ENCODE measurements around the gene PIGH. TPM values are rescaled to one million over a fixed set of nuclear protein-coding genes. Genes with fewer than 3 reads are reported as not detected.
"Not testable (repeated sequence)": the region's sequence is repeated elsewhere in the genome, so short reads cannot be mapped to it uniquely, and the experiment has no call there.

PIGH gene
- total and polyA plus RNA-seq, 2 experiments from 2014 or later: 64.4 to 75.8 TPM

- Histone ChIP-seq H3K9me2 (replicated peaks; ENCODE audit: insufficient read depth) (no peaks in the 10 kb centered on the region), H3K79me2 (no peaks in the 10 kb centered on the region), H3K4me2 (no peak overlapping the region), H2AFZ (no peak overlapping the region), H3K36me3 (replicated peaks; ENCODE audit: insufficient read depth, low read depth) (no peaks in the 10 kb centered on the region), H3K4me1 (ENCODE audit: insufficient read depth) (no peaks in the 10 kb centered on the region), H4K20me1 (ENCODE audit: insufficient read depth, poor library complexity, severe bottlenecking) (no peaks in the 10 kb centered on the region), H3K27me3 (no peaks in the 10 kb centered on the region), H3K9me3 (ENCODE audit: low read depth) (no peaks in the 10 kb centered on the region), H3K4me3 (no peak overlapping the region), H3K27ac (no peak overlapping the region)
- DNase-seq (ENCODE audit: low spot score): no peak
- WGBS (ENCODE audit: low lambda C conversion rate, missing lambda C conversion rate): 96% methylated on average over 5 of the region's 5 CpGs
- TF ChIP-seq EZH2 (IDR thresholded peaks at IDR 0.05; ENCODE audit: borderline replicate concordance) (no peak), CTCF (IDR thresholded peaks at IDR 0.05; ENCODE audit: poor library complexity) (no peak), EZH2phosphoT487 (IDR thresholded peaks at IDR 0.05; ENCODE audit: low read depth, severe bottlenecking, unreplicated experiment) (no peak)
These were observed 7.6 kb upstream of the PIGH start for GRCh38 chr14:67607646-67608045.

GRCh38 chr14:67602995-67603545 lies 3.0 kb upstream of the PIGH start:
- Histone ChIP-seq H2AFZ (no peak overlapping the region), H3K79me2 (peaks cover 11% of the 10 kb centered on the region), H3K4me3 (no peak overlapping the region), H3K9me2 (replicated peaks; ENCODE audit: insufficient read depth) (no peaks in the 10 kb centered on the region), H3K4me1 (ENCODE audit: insufficient read depth) (no peaks in the 10 kb centered on the region), H3K27ac (no peak overlapping the region), H3K9me3 (ENCODE audit: low read depth) (no peaks in the 10 kb centered on the region), H3K27me3 (no peaks in the 10 kb centered on the region), H3K4me2 (no peak overlapping the region), H3K36me3 (replicated peaks; ENCODE audit: insufficient read depth, low read depth) (no peaks in the 10 kb centered on the region), H4K20me1 (ENCODE audit: insufficient read depth, poor library complexity, severe bottlenecking) (no peaks in the 10 kb centered on the region)
- DNase-seq (ENCODE audit: low spot score): no peak
- TF ChIP-seq EZH2phosphoT487 (IDR thresholded peaks at IDR 0.05; ENCODE audit: low read depth, severe bottlenecking, unreplicated experiment) (no peak), CTCF (IDR thresholded peaks at IDR 0.05; ENCODE audit: poor library complexity) (no peak)
- 71% methylated on average over 5 of the region's 5 CpGs for WGBS (ENCODE audit: low lambda C conversion rate, missing lambda C conversion rate)

GRCh38 chr14:67602076-67602475 lies 2.0 kb upstream of the PIGH start:
- Histone ChIP-seq H3K9me3 (ENCODE audit: low read depth) (no peaks in the 10 kb centered on the region), H3K36me3 (replicated peaks; ENCODE audit: insufficient read depth, low read depth) (no peaks in the 10 kb centered on the region), H4K20me1 (ENCODE audit: insufficient read depth, poor library complexity, severe bottlenecking) (no peaks in the 10 kb centered on the region), H3K27ac (no peak overlapping the region), H3K9me2 (replicated peaks; ENCODE audit: insufficient read depth) (no peaks in the 10 kb centered on the region), H3K4me1 (ENCODE audit: insufficient read depth) (no peaks in the 10 kb centered on the region), H2AFZ (no peak overlapping the region), H3K4me3 (no peak overlapping the region), H3K4me2 (no peak overlapping the region), H3K27me3 (no peaks in the 10 kb centered on the region), H3K79me2 (peaks cover 21% of the 10 kb centered on the region)
- DNase-seq (ENCODE audit: low spot score): no peak
- no peak for TF ChIP-seq EZH2phosphoT487 (IDR thresholded peaks at IDR 0.05; ENCODE audit: low read depth, severe bottlenecking, unreplicated experiment)
- no peak for TF ChIP-seq CTCF (IDR thresholded peaks at IDR 0.05; ENCODE audit: poor library complexity)
- TF ChIP-seq EZH2 (IDR thresholded peaks at IDR 0.05; ENCODE audit: borderline replicate concordance): no peak
- 65% methylated on average over 7 of the region's 7 CpGs for WGBS (ENCODE audit: low lambda C conversion rate, missing lambda C conversion rate)

GRCh38 chr14:67600562-67600974 lies 500 bp upstream of the PIGH start:
- peak overlapping the region; percentile 97 for H2AFZ ChIP-seq
- H3K9me3 ChIP-seq (ENCODE audit: low read depth); H3K4me1 ChIP-seq (ENCODE audit: insufficient read depth); DNase-seq (ENCODE audit: low spot score); H4K20me1 ChIP-seq (ENCODE audit: insufficient read depth, poor library complexity, severe bottlenecking); H3K36me3 ChIP-seq (replicated peaks; ENCODE audit: insufficient read depth, low read depth); H3K27me3 ChIP-seq; H3K9me2 ChIP-seq (replicated peaks; ENCODE audit: insufficient read depth): not testable (repeated sequence)
- H3K27ac ChIP-seq: peak overlapping the region; percentile 95
- peak overlapping the region; percentile 81 for H3K4me2 ChIP-seq
- 94% methylated on average over 21 of the region's 21 CpGs for WGBS (ENCODE audit: low lambda C conversion rate, missing lambda C conversion rate)
- H3K4me3 ChIP-seq: peak overlapping the region; percentile 85
- peaks cover 31% of the 10 kb centered on the region for H3K79me2 ChIP-seq

Data from hepatocyte (in vitro differentiated cells).